Measurements from ENCODE around the gene VASH2.

DNA sequence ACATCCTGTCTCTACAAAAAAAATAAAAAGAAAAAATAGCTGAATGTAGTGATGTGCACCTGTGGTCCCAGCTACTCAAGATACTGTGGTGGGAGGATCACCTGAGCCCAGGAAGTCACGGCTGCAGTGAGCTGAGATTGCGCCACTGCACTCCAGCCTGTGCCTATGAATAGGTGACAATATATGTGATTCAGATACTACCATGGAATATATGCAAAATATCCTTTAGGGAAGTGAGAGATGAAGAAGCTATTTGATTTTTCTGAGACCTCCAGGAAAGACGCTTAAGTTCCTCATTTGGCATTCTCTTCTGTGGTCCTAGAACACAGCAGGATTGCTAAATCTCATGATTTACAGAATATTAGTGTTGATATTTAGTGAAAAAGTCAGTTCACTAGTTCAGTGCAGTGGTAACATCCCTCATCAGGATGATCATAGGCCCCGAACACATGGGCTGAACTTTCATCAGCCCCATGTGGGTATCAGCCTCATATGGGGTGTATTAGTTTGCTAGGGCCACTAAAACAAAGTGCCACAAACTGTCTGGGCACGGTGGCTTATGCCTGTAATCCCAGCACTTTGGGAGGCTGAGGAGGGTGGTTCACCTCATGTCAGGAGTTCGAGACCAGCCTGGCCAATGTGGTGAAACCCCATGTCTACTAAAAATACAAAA lies 6.0 kb upstream of the VASH2 start:
- no peak for TF ChIP-seq EZH2phosphoT487 (conservative IDR thresholded peaks at IDR 0.05; ENCODE audit: low read length)
- TF ChIP-seq, protein P1, sequence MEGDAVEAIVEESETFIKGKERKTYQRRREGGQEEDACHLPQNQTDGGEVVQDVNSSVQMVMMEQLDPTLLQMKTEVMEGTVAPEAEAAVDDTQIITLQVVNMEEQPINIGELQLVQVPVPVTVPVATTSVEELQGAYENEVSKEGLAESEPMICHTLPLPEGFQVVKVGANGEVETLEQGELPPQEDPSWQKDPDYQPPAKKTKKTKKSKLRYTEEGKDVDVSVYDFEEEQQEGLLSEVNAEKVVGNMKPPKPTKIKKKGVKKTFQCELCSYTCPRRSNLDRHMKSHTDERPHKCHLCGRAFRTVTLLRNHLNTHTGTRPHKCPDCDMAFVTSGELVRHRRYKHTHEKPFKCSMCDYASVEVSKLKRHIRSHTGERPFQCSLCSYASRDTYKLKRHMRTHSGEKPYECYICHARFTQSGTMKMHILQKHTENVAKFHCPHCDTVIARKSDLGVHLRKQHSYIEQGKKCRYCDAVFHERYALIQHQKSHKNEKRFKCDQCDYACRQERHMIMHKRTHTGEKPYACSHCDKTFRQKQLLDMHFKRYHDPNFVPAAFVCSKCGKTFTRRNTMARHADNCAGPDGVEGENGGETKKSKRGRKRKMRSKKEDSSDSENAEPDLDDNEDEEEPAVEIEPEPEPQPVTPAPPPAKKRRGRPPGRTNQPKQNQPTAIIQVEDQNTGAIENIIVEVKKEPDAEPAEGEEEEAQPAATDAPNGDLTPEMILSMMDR (IDR thresholded peaks at IDR 0.05; ENCODE audit: insufficient read depth, low read length, poor library complexity, severe bottlenecking): no peak
